ENCODE measurements around the gene SNCB.

The SNCB gene

GRCh38 chr5:176659860-176660461 lies 29.6 kb upstream of the SNCB start:
- Histone ChIP-seq H3K4me3 (ENCODE audit: low read length) (no peak overlapping the region), H3K4me1 (ENCODE audit: insufficient read depth, low read length) (peaks cover 5% of the 10 kb centered on the region; the same call in 1 of the 2 replicates), H3K27me3 (ENCODE audit: insufficient read depth, low read length) (no peaks in the 10 kb centered on the region), H3K36me3 (ENCODE audit: insufficient read depth, low read length) (peaks cover 9% of the 10 kb centered on the region; the same call in 1 of the 2 replicates), H3K27ac (ENCODE audit: low read depth, low read length) (no peak overlapping the region), H3K9ac (ENCODE audit: low read depth, low read length) (no peak overlapping the region), H3K9me3 (ENCODE audit: insufficient read depth, low read depth, low read length) (no peaks in the 10 kb centered on the region)
- 75% methylated on average over 4 of the region's 4 CpGs for WGBS

GRCh38 chr5:176659512-176659839 lies 29.1 kb upstream of the SNCB start:
- Histone ChIP-seq H3K4me1 (ENCODE audit: insufficient read depth, low read length) (peaks cover 3% of the 10 kb centered on the region; the same call in 1 of the 2 replicates), H3K9me3 (ENCODE audit: insufficient read depth, low read depth, low read length) (no peaks in the 10 kb centered on the region), H3K27me3 (ENCODE audit: insufficient read depth, low read length) (no peaks in the 10 kb centered on the region), H3K27ac (ENCODE audit: low read depth, low read length) (no peak overlapping the region), H3K4me3 (ENCODE audit: low read length) (no peak overlapping the region), H3K9ac (ENCODE audit: low read depth, low read length) (no peak overlapping the region), H3K36me3 (ENCODE audit: insufficient read depth, low read length) (peaks cover 9% of the 10 kb centered on the region; the same call in 1 of the 2 replicates)
- 81% methylated on average over 7 of the region's 7 CpGs for WGBS

DNA sequence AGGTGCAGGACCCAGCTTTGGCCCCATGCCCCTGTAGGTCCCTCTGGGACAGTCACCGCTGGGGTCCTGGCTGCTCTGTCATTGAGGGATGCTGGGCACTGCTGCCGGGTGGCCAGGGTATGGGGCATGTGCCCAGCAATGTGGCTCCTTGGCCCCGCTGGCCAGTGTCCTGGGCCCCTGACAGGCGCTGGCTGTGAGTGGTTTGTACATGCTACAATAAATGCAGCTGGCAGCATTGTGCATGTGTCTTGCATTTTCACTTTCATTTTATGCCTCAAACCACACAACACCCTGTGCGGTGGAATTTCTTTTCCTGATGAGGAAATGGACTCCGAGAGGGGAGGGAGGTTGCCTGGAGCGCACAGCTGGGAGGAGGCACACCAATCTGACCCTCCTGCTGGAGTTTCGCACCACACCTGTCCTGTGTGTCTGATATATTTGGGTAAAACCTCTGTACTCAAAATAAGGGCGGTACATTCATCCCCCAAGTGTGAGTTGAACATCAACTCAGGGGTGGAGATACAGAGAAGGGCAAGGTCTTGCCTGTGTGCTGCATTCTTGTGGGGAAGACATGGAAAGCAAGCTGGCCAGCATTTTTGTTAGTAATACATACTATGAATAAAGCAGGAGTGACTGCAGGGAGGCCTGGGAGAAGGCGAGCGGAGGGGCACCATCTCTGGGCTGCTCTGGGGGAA lies 28.6 kb upstream of the SNCB start:
- no peak overlapping the region for H3K4me3 ChIP-seq (ENCODE audit: low read length)

DNA sequence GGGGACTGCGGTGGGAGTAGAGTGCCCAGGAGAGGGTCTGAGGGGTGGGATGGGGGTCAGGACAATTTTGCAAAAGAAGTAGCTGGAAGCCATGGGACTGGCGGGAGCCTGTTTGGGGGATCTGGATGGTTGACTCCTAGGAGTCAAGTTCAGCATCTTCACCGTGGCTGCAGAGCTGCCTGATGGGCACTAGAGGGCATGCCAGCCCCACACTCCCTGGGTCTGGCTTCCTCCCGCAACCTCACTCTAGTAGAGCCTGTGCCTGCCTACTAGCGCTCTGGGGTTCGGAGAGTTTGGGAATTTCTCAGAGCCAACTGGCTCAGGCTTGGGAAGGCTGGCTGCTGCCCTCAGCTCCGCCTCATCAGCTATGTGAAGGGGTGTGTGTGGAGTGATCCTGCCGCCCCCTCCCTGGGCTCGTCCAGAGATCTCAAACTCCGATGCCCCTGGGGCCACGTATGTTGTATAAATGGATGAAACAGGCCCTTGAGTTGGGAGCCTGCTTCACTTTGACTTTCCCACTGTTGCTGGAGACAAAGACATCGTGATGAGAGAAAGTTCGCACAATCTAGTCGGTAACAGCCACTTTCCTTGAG lies 27.8 kb upstream of the SNCB start:
- Histone ChIP-seq H3K9me3 (ENCODE audit: insufficient read depth, low read depth, low read length) (no peaks in the 10 kb centered on the region), H3K4me1 (ENCODE audit: insufficient read depth, low read length) (no peaks in the 10 kb centered on the region), H3K27me3 (ENCODE audit: insufficient read depth, low read length) (no peaks in the 10 kb centered on the region), H3K27ac (ENCODE audit: low read depth, low read length) (no peak overlapping the region), H3K9ac (ENCODE audit: low read depth, low read length) (no peak overlapping the region), H3K36me3 (ENCODE audit: insufficient read depth, low read length) (peaks cover 15% of the 10 kb centered on the region), H3K4me3 (ENCODE audit: low read length) (no peak overlapping the region)
- 66% methylated on average over 14 of the region's 14 CpGs for WGBS

More for the DNA sequence above, 28.6 kb upstream of the SNCB start:
- Histone ChIP-seq H3K9ac (ENCODE audit: low read depth, low read length) (no peak overlapping the region), H3K36me3 (ENCODE audit: insufficient read depth, low read length) (peaks cover 9% of the 10 kb centered on the region; the same call in 1 of the 2 replicates), H3K27ac (ENCODE audit: low read depth, low read length) (no peak overlapping the region), H3K27me3 (ENCODE audit: insufficient read depth, low read length) (no peaks in the 10 kb centered on the region), H3K4me1 (ENCODE audit: insufficient read depth, low read length) (no peaks in the 10 kb centered on the region), H3K9me3 (ENCODE audit: insufficient read depth, low read depth, low read length) (no peaks in the 10 kb centered on the region)
- WGBS = 87% methylated on average over 11 of the region's 11 CpGs

DNA sequence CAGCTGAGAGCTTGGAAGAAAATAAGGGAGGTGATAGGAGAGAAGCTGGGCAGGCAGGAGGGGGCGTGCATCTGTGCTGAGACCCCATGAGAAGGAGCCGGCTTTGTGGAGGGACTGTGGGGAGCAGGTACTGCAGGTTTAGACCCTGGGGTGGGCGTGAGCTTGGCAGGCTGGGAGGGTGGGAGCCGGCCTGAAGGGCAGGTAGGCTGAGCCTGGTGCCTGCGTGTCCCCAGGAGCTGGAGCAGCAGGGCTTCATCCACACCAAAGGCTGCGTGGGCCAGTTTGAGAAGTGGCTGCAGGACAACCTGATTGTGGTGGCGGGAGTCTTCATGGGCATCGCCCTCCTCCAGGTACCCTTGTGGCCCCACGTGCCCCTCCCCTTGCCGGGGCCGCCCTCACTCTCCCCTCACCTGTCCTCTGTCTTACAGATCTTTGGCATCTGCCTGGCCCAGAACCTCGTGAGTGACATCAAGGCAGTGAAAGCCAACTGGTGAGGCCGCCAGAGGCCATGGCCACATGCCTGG lies 26.2 kb upstream of the SNCB start:
- peaks cover 21% of the 10 kb centered on the region for H3K36me3 ChIP-seq (ENCODE audit: insufficient read depth, low read length)
- 91% methylated on average over 13 of the region's 13 CpGs for WGBS
- H3K4me3 ChIP-seq (ENCODE audit: low read length) = no peak overlapping the region
- H3K27ac ChIP-seq (ENCODE audit: low read depth, low read length) = no peak overlapping the region
- H3K4me1 ChIP-seq (ENCODE audit: insufficient read depth, low read length) = no peaks in the 10 kb centered on the region
- H3K27me3 ChIP-seq (ENCODE audit: insufficient read depth, low read length) = no peaks in the 10 kb centered on the region
- H3K9ac ChIP-seq (ENCODE audit: low read depth, low read length) = no peak overlapping the region
- H3K9me3 ChIP-seq (ENCODE audit: insufficient read depth, low read depth, low read length) = no peaks in the 10 kb centered on the region

GRCh38 chr5:176654856-176655255 lies 24.5 kb upstream of the SNCB start:
- H3K4me3 ChIP-seq (ENCODE audit: low read length) = no peak overlapping the region
- no peak overlapping the region for H3K9ac ChIP-seq (ENCODE audit: low read depth, low read length)
- no peak overlapping the region for H3K27ac ChIP-seq (ENCODE audit: low read depth, low read length)
- no peaks in the 10 kb centered on the region for H3K27me3 ChIP-seq (ENCODE audit: insufficient read depth, low read length)
- H3K36me3 ChIP-seq (ENCODE audit: insufficient read depth, low read length) = peaks cover 21% of the 10 kb centered on the region
- H3K9me3 ChIP-seq (ENCODE audit: insufficient read depth, low read depth, low read length) = no peaks in the 10 kb centered on the region
- WGBS = 88% methylated on average over 14 of the region's 14 CpGs
- no peaks in the 10 kb centered on the region for H3K4me1 ChIP-seq (ENCODE audit: insufficient read depth, low read length)

- Histone ChIP-seq H3K4me3 (ENCODE audit: low read length) (no peak overlapping the region), H3K9ac (ENCODE audit: low read depth, low read length) (no peak overlapping the region), H3K4me1 (ENCODE audit: insufficient read depth, low read length) (no peaks in the 10 kb centered on the region), H3K9me3 (ENCODE audit: insufficient read depth, low read depth, low read length) (no peaks in the 10 kb centered on the region), H3K27ac (ENCODE audit: low read depth, low read length) (no peak overlapping the region), H3K36me3 (ENCODE audit: insufficient read depth, low read length) (peaks cover 21% of the 10 kb centered on the region), H3K27me3 (ENCODE audit: insufficient read depth, low read length) (no peaks in the 10 kb centered on the region)
- 93% methylated on average over 18 of the region's 18 CpGs for WGBS
Observed at GRCh38 chr5:176653401-176654385, 23.4 kb upstream of the SNCB start.

DNA sequence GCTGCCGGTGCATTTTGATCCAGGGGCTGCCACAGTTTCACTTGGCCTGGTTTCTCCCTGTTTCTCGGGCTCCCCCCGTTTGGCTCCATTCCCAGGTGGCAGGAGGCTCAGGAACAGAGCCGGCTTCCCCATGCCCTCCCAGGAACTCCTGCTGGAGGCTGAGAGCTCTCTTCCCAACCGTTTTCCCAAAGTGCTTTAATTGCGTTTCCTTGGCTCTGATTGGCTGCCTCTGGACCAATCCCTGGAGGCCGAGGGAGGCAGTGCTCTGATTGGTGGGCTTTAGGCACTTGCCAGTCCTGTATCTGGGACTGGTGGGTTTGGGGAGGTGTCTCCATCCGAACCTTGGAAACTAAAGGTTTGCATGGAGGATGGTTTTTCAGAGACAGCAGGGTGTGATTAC lies 21.8 kb upstream of the SNCB start:
- no peaks in the 10 kb centered on the region for H3K27me3 ChIP-seq (ENCODE audit: insufficient read depth, low read length)
- peaks cover 2% of the 10 kb centered on the region; the same call in 1 of the 2 replicates for H3K4me1 ChIP-seq (ENCODE audit: insufficient read depth, low read length)
- H3K36me3 ChIP-seq (ENCODE audit: insufficient read depth, low read length) = peaks cover 21% of the 10 kb centered on the region
- no peak overlapping the region for H3K4me3 ChIP-seq (ENCODE audit: low read length)
- no peaks in the 10 kb centered on the region for H3K9me3 ChIP-seq (ENCODE audit: insufficient read depth, low read depth, low read length)
- no peak overlapping the region for H3K9ac ChIP-seq (ENCODE audit: low read depth, low read length)
- WGBS = 85% methylated on average over 8 of the region's 8 CpGs
- H3K27ac ChIP-seq (ENCODE audit: low read depth, low read length) = no peak overlapping the region

GRCh38 chr5:176651472-176651980 lies 21.2 kb upstream of the SNCB start:
- H3K4me3 ChIP-seq (ENCODE audit: low read length) = no peak overlapping the region
- WGBS = 94% methylated on average over 17 of the region's 17 CpGs
- peaks cover 2% of the 10 kb centered on the region; the same call in 1 of the 2 replicates for H3K4me1 ChIP-seq (ENCODE audit: insufficient read depth, low read length)
- H3K27ac ChIP-seq (ENCODE audit: low read depth, low read length) = no peak overlapping the region
- peaks cover 15% of the 10 kb centered on the region for H3K36me3 ChIP-seq (ENCODE audit: insufficient read depth, low read length)
- no peak overlapping the region for H3K9ac ChIP-seq (ENCODE audit: low read depth, low read length)
- H3K9me3 ChIP-seq (ENCODE audit: insufficient read depth, low read depth, low read length) = no peaks in the 10 kb centered on the region
- no peaks in the 10 kb centered on the region for H3K27me3 ChIP-seq (ENCODE audit: insufficient read depth, low read length)

- Histone ChIP-seq H3K4me3 (ENCODE audit: low read length) (no peak overlapping the region), H3K27me3 (ENCODE audit: insufficient read depth, low read length) (no peaks in the 10 kb centered on the region), H3K27ac (ENCODE audit: low read depth, low read length) (no peak overlapping the region), H3K36me3 (ENCODE audit: insufficient read depth, low read length) (peaks cover 12% of the 10 kb centered on the region), H3K4me1 (ENCODE audit: insufficient read depth, low read length) (peaks cover 2% of the 10 kb centered on the region; the same call in 1 of the 2 replicates), H3K9ac (ENCODE audit: low read depth, low read length) (no peak overlapping the region), H3K9me3 (ENCODE audit: insufficient read depth, low read depth, low read length) (no peaks in the 10 kb centered on the region)
- 79% methylated on average over 8 of the region's 8 CpGs for WGBS
Observed at GRCh38 chr5:176650354-176650884, 20.1 kb upstream of the SNCB start.

All from HUES64 (cell line).